Peyer's patch (tissue), 4 donors: Measurements from ENCODE around the gene WFDC10A.

Source experiments
- CTCF ChIP-seq, 6 experiments: fragments of 450-650 bp in 4 of 6; fragments of 200-600 bp in 2 of 6; sonication (generic) in 1 of 6; IDR thresholded peaks; one replicate each; pipeline ENCODE4 v1.5.1; 2017 to 2019; ENCODE audit warnings: antibody characterized with exemption in 6 of 6, mild to moderate bottlenecking in 3 of 6, moderate library complexity in 1 of 6
- POLR2A ChIP-seq, 2 donors: fragments of 450-650 bp; IDR thresholded peaks; one replicate each; pipeline ENCODE4 v1.5.1; 2017; ENCODE audit warnings: antibody characterized with exemption in 2 of 2, mild to moderate bottlenecking in 2 of 2, moderate library complexity in 2 of 2

- TF ChIP-seq CTCF (IDR thresholded peaks at IDR 0.05) (no peak), POLR2A (IDR thresholded peaks at IDR 0.05) (no peak)
These were observed 21.7 kb upstream of the WFDC10A start for GRCh38 chr20:45607810-45608209.
